ENCODE results near the gene RNF11. TPM values are rescaled to one million over a fixed set of nuclear protein-coding genes. Genes with fewer than 3 reads are reported as not detected.

Gene RNF11
- polyA plus RNA-seq, 1 donor (not counting 4 experiments of a cell fraction or from before 2014, with no cell fraction given) = 113 TPM

DNA sequence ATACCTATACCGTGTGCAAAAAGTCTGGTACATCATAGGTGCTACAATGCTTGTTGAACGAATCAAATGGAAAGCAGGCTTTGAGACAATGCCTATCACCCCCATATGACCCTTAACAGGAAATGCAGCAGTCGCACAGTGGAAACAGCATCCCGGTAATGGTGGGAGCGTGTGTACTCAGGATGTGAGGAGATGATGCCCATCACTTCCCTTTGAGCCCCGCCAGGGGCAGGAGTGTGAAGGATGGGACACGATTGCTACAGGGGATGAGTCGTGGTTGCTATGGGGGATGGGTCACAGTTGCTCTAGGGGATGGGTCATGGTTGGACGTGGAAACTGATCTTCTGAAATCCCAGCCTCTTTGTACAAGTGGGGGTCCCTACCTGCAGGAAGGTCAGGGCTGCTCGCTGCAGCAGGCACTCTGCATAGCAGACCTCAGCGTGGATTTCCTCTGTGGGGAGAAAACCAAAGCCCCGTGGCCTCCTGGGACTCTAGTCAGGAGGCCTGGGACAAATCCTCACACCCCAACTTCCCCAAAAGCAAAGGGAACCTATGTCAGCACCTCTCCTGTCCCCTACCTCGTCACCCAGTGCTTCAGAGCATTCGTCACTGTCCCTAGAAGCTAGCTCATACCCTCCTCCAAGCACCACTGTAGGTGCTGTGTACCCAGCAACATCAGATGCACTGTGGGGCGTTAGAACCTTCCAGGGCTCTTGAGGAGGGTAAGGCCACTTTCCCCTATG, 75.0 kb downstream of the RNF11 start:
- H3K9ac ChIP-seq (ENCODE audit: control insufficient read depth, extremely low read depth, insufficient read depth, low read length) = no peak overlapping the region
- H3K27me3 ChIP-seq (ENCODE audit: control insufficient read depth, extremely low read depth, insufficient read depth, low read length) = no peaks in the 10 kb centered on the region
- DNase-seq (ENCODE audit: low read depth, low spot score) = no peak
- no peaks in the 10 kb centered on the region for H3K36me3 ChIP-seq (ENCODE audit: control insufficient read depth in 2 of 2, extremely low read depth in 1 of 2, insufficient read depth in 2 of 2, low read length in 2 of 2)
- no peaks in the 10 kb centered on the region for H3K9me1 ChIP-seq (ENCODE audit: control insufficient read depth, extremely low read depth, insufficient read depth, low read length)
- H3K9me3 ChIP-seq (ENCODE audit: control insufficient read depth, low read depth, low read length) = no peaks in the 10 kb centered on the region
- H2AFZ ChIP-seq (ENCODE audit: control insufficient read depth, low read length) = no peak overlapping the region
- no peak overlapping the region for H3K4me2 ChIP-seq (ENCODE audit: control insufficient read depth, extremely low read depth, insufficient read depth, low read depth, low read length)
- TF ChIP-seq CTCF (optimal IDR thresholded peaks at IDR 0.05 in 1 of 3, IDR thresholded peaks at IDR 0.05 in 1 of 3, conservative IDR thresholded peaks at IDR 0.05 in 1 of 3; ENCODE audit: extremely low read depth in 1 of 3, insufficient read depth in 2 of 3, low read length in 3 of 3) (no peak), EZH2 (IDR thresholded peaks at IDR 0.05; ENCODE audit: low read length) (no peak)
- dilution Hi-C loops (cut with MboI; ENCODE audit: extremely low pct_ligation_motif_present, low sequenced_read_pairs) = no loop called here
- no peaks in the 10 kb centered on the region for H4K20me1 ChIP-seq (ENCODE audit: control insufficient read depth, extremely low read depth, insufficient read depth, low read length)
- no peaks in the 10 kb centered on the region for H3K79me2 ChIP-seq (ENCODE audit: control insufficient read depth, insufficient read depth, low read length)
- no peak overlapping the region for H3K4me3 ChIP-seq (ENCODE audit: control insufficient read depth in 2 of 3, extremely low read depth in 1 of 3, insufficient read depth in 2 of 3, low read depth in 1 of 3, low read length in 3 of 3)
- peaks cover 21% of the 10 kb centered on the region for H3K4me1 ChIP-seq (ENCODE audit: control insufficient read depth, extremely low read depth, insufficient read depth, low read length)
- FAIRE-seq = no peak
- H3K27ac ChIP-seq (ENCODE audit: control insufficient read depth, insufficient read depth, low read length) = no peak overlapping the region

DNA sequence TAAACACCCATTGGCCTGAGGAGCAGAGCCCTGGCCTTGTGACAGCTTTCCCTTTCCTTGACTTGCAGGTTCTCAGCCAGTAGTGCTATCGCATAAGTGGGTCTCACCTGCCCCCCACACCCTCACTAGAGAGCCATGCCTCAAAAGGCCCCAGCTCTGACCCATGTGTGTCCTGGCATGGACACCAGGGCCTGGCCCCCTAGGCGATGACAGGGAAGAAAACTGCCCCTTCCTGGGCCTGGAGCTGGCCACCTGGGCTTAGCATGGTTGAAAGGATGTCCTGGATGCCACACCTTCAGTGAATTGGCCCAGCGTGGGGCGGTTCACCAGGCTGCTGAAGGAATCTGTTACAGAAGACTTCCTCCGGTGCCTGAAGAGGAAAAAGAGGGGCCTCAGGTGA, 75.8 kb downstream of the RNF11 start:
- no peak overlapping the region for H3K4me3 ChIP-seq (ENCODE audit: control insufficient read depth in 2 of 3, extremely low read depth in 1 of 3, insufficient read depth in 2 of 3, low read depth in 1 of 3, low read length in 3 of 3)
- no peak overlapping the region for H2AFZ ChIP-seq (ENCODE audit: control insufficient read depth, low read length)
- FAIRE-seq = no peak
- no peaks in the 10 kb centered on the region for H3K36me3 ChIP-seq (ENCODE audit: control insufficient read depth in 2 of 2, extremely low read depth in 1 of 2, insufficient read depth in 2 of 2, low read length in 2 of 2)
- dilution Hi-C loops (cut with MboI; ENCODE audit: extremely low pct_ligation_motif_present, low sequenced_read_pairs) = no loop called here
- no peaks in the 10 kb centered on the region for H3K79me2 ChIP-seq (ENCODE audit: control insufficient read depth, insufficient read depth, low read length)
- H3K27ac ChIP-seq (ENCODE audit: control insufficient read depth, insufficient read depth, low read length) = no peak overlapping the region
- H3K4me1 ChIP-seq (ENCODE audit: control insufficient read depth, extremely low read depth, insufficient read depth, low read length) = peaks cover 21% of the 10 kb centered on the region
- no peaks in the 10 kb centered on the region for H3K9me1 ChIP-seq (ENCODE audit: control insufficient read depth, extremely low read depth, insufficient read depth, low read length)
- H3K27me3 ChIP-seq (ENCODE audit: control insufficient read depth, extremely low read depth, insufficient read depth, low read length) = no peaks in the 10 kb centered on the region
- H3K9me3 ChIP-seq (ENCODE audit: control insufficient read depth, low read depth, low read length) = no peaks in the 10 kb centered on the region
- TF ChIP-seq EZH2 (IDR thresholded peaks at IDR 0.05; ENCODE audit: low read length) = no peak
- TF ChIP-seq CTCF (optimal IDR thresholded peaks at IDR 0.05 in 1 of 3, IDR thresholded peaks at IDR 0.05 in 1 of 3, conservative IDR thresholded peaks at IDR 0.05 in 1 of 3; ENCODE audit: extremely low read depth in 1 of 3, insufficient read depth in 2 of 3, low read length in 3 of 3) = no peak
- no peak for DNase-seq (ENCODE audit: low read depth, low spot score)
- no peak overlapping the region for H3K4me2 ChIP-seq (ENCODE audit: control insufficient read depth, extremely low read depth, insufficient read depth, low read depth, low read length)
- no peaks in the 10 kb centered on the region for H4K20me1 ChIP-seq (ENCODE audit: control insufficient read depth, extremely low read depth, insufficient read depth, low read length)
- H3K9ac ChIP-seq (ENCODE audit: control insufficient read depth, extremely low read depth, insufficient read depth, low read length) = no peak overlapping the region
